Stimulated activated CD4-positive, alpha-beta T cell treated with anti-CD3 and anti-CD28 coated beads, Interleukin-12 subunit alpha, Interleukin-12 subunit beta, amount 100 ng/mL, for 48 hours (primary cell): Measurements from ENCODE around the gene SETMAR.
A peak's percentile ranks its signal among the peaks of the same experiment; 100 is the strongest.
"Not testable (repeated sequence)": the region's sequence is repeated elsewhere in the genome, so short reads cannot be mapped to it uniquely, and the experiment has no call there.

Experiments
- DNase-seq, 3 donors: peaks; one replicate each; pipeline ENCODE4 v3.0.0-alpha.2; 2020; ENCODE audit warnings: low read depth in 2 of 3, low spot score in 1 of 3

The SETMAR gene

GRCh38 chr3:4313606-4314293 is 10.6 kb downstream of the SETMAR start:
- DNase-seq = no peak

GRCh38 chr3:4314688-4315087 is 11.5 kb downstream of the SETMAR start:
- DNase-seq = no peak

GRCh38 chr3:4320096-4320911 is 17.1 kb downstream of the SETMAR start:
- no peak for DNase-seq

DNA sequence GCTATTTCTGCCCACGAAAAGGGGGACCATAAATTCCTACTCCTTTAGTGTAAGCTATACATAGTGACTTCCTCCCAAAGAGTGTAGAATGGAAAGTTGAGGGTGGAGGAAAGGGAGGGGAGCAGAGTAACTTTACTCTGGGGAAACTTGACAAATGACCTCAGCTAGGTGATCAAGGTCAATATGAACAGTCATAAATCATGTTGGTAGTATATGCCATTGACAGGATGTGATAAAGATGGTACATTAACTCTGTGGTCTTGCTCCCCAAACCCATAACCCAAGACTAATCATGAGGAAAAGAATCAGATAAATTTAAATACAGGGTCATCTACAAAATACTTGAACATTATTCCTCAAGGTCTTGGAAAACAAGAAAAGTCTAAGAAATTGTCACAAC is 18.6 kb downstream of the SETMAR start:
- DNase-seq = no peak

DNA sequence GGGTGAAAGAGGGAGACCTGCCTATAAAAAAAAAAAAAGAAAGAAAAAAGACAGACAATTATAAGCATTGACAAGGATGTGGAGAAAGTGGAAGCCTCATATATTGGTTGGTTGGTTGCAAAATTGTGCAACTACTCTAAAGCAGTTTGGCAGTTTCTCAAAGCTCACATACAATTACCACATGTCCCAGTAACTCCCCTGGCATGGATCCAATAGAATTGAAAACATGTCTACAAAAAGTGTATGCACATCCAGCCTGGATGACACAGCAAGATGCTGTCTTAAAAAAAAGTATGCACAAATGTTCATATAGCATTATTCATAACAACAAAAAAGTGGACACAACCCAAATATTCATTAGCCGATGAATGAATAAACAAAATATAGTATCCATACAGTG is 19.5 kb downstream of the SETMAR start:
- DNase-seq = no peak

GRCh38 chr3:4323246-4324027 is 20.3 kb downstream of the SETMAR start:
- no peak for DNase-seq

DNA sequence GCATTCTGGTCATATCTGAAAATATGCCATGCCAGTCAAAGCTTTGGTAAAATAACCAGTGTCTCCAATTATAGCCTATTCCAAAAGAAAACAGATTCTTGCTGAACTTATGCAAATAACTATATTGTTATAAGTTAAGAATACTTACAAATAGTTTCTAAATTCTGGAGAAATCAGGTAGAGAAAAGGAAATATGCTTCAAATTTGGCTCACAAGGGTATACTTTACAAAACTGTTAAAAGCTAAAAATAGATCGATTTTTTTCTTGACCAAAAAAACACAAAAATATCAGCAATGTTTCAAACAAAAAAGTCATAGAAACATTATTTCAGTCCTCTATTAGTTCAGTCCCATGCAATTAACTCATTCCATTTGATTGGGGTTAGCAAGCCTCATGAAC is 23.7 kb downstream of the SETMAR start:
- no peak for DNase-seq

DNA sequence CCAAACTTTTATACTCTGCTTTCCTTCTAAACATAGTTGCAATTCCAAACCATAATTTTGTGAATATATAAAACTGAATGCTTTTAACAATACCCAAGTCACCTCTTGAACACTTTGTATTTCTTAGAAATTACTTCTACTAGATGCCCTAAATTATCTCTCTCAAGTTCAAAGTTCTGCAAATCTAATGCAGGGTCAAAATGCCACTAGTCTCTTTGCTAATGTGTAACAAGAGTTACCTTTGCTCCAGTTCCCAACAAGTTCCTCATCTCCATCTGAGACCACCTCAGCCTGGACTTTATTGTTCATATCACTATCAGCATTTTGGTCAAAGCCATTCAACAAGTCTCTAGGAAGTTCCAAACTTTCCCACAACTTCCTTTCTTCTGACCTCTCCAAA is 26.6 kb downstream of the SETMAR start:
- not testable (repeated sequence) for DNase-seq

DNA sequence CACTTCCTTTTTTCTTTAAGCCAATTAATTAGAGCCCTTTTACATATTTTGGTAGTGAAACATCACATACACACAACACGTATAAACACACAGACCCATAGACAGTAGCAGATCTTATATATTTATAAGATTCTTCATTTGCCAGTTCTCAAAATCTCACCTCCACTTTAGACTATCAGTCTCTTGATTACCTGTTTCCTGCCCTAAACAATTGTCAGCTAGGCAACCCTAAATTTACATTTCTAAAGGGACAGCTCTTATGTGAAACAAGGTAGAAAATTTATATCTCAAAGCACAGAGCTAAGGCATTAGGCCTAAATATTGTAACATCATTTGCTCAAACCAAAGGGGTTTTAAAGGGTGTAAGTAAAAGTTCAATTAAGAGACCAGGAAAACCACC is 28.9 kb downstream of the SETMAR start:
- DNase-seq = no peak

GRCh38 chr3:4332574-4332973 is 29.4 kb downstream of the SETMAR start:
- no peak for DNase-seq

- no peak for DNase-seq
These were observed 29.8 kb downstream of the SETMAR start for GRCh38 chr3:4332991-4333390.

DNA sequence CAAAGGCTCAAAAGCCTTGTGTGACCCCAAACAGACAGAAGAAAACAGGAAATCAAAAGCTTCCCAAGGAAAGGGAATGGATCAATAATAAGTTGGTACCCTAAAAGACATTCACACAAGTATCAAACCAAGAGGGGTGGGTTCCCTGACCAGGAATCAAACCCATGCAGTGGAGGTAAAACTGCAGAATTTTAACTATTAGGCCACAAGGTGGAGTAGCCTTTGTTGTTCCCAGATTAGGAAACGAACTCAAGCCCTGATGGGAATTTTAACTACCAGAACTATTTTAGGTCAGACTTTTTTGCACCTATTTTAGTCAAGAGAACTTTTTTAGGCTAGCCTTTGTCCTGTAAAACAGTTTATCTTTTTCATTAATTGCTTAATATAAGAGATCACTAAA is 31.4 kb downstream of the SETMAR start:
- no peak for DNase-seq

DNA sequence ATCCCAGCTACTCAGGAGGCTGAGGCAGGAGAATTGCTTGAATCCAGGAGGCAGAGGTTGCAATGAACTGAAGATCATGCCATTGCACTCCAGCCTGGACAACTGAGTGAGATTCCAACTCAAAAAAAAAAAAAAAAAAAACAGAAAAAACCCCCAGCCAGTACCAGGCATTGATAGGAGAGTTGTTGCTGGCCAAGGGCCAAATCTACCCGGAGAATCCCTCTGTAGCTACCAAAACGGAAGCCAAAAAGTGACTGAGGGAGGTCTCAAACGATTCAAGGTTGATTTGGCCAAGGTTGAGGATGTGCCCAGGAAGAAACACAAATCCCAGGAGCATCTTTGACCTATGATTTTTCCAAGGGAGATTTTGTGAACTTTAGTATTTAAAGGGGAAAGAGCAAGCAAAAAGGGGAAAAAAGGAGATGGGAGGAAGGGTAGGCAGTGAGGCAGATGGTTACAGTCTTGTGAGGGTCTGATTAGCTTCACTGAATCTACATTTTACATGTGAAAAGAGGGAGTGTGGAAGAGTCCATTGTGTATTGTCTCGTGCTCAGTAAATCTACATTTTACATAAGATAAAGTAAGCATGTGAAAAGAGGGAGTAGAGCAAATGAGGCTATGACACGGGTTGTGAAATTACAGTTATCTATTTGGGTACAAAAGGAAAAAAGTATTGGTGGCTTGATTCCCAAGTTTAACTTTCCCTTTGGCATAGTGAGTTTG is 32.8 kb downstream of the SETMAR start:
- no peak for DNase-seq

GRCh38 chr3:4336850-4337546 is 33.8 kb downstream of the SETMAR start:
- no peak for DNase-seq

DNA sequence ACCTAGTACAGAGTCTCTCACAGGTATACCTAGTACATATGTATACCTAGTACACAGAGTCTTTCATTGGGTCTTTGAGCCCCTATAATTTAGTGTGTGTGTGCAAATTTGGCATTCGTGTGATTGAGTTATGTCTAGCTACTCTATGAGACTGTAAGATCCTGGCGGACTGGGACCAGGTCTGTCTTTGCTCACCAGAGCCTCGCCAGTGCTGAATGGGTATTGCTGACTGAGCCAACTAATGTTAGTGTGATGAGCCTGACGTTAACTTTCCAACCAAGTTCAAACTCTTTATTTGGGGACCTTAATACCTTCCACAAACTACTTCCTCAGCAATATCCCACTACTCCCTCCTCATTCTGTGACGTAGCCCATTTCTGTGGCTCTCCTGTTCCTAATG is 35.6 kb downstream of the SETMAR start:
- DNase-seq = no peak

DNA sequence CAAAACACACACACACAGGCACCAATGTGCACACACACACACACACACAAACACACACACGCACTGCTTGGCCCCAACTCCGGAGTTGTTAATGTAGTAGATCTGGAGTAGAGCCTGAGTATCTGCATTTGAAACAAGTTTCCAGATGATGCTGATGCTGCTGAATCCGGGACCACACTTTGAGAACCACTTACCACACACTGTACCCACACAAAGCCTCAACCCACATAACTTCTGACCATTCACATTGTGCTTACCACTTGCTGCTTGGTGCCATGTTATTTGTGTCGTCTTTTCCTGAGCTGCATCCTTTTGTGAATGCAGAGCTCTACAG is 36.9 kb downstream of the SETMAR start:
- no peak for DNase-seq

- no peak for DNase-seq
These were observed 37.5 kb downstream of the SETMAR start for GRCh38 chr3:4340411-4341335.

DNA sequence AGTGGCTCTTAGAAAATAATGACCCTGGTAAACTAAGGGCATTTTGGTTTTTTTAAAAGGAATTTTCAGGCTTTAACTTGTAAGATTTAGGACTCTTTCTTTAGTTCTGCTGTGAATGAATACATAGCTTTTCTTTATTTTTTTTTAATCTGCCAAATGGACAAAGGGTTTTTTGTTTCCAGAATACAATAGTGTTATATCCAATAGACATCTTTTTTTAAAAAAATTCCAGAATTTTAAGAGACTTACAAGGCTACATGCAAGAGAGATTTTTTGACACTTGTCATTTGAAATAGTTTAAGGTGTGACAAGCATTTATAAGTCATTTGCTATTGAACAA is 38.1 kb downstream of the SETMAR start:
- DNase-seq = no peak

DNA sequence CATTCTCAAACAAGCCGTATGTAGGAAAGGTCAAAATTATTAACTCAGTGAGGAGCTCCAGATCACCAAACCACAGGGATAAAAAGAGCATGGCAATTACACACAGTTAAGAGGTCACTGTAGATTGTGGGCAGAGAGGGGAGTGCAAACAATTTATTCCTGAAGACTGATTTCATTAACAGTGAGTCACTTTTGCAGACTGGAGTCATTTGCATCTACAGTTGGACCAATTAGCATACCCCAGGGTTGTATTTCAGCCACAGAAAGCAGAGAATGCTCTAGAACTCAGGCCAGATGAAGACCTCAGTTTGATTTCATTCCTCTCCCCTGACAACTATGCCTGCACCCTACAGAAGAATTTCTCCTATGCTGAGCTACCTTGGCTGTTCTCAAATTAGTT is 40.1 kb downstream of the SETMAR start:
- no peak for DNase-seq

- DNase-seq = peak in 2 of 3 donors; percentile 20 to 56
These were observed 47.6 kb downstream of the SETMAR start for GRCh38 chr3:4350789-4351163.
